IMR-90 (cell line): ENCODE measurements around the gene AGAP1. TPM values are rescaled to one million over a fixed set of nuclear protein-coding genes. Genes with fewer than 3 reads are reported as not detected.

ENCODE experiments used
- ATAC-seq: fragments of 200-7000 bp; cut with Tn5 transposase; 2 replicates; pipeline ENCODE4 v1.9.1; 2020; ENCODE audit warnings: low read depth, mild to moderate bottlenecking, moderate library complexity
- BruUV-seq: library from RNA; stranded (reverse); fragments of 400-500 nt; replicated peaks from 2 replicates; lab custom pipeline; 2021; lab: Mats Ljungman, UMichigan
- CTCF ChIA-PET: fragments of 300-600 bp; formaldehyde crosslinking; extraction: SDS; loops from one replicate; lab custom pipeline; 2021; ENCODE audit warnings: antibody characterized with exemption; lab: Yijun Ruan, JAX
- POLR2A ChIA-PET: fragments of 300-600 bp; sonication (Branson Sonifier 250); formaldehyde crosslinking; loops from one replicate; lab custom pipeline; 2022; ENCODE audit warnings: antibody characterized with exemption; ENCODE audit not compliant: unreplicated experiment; lab: Charles Lee
- DNase-seq: peaks from one replicate; pipeline ENCODE4 v3.0.0; 2013
- H2AFZ ChIP-seq: replicated peaks from 2 replicates; pipeline ENCODE3; 2013; ENCODE audit warnings: low read length, mild to moderate bottlenecking; ENCODE audit not compliant: poor library complexity
- H2AK5ac ChIP-seq: 2 replicates; pipeline ENCODE4 v1.6.1; 2013; ENCODE audit warnings: low read depth, low read length, inconsistent platforms
- H2AK9ac ChIP-seq: replicated peaks from 2 replicates; pipeline ENCODE3; 2013; ENCODE audit warnings: mild to moderate bottlenecking, low read depth, low read length, moderate library complexity; ENCODE audit not compliant: poor library complexity
- H2BK120ac ChIP-seq: 2 replicates; pipeline ENCODE4 v1.6.1; 2013; ENCODE audit warnings: low read depth, low read length, inconsistent platforms
- H2BK15ac ChIP-seq: 3 replicates; pipeline ENCODE4 v1.6.1; 2013; ENCODE audit warnings: low read depth, low read length, inconsistent platforms
- H2BK20ac ChIP-seq: 2 replicates; pipeline ENCODE4 v1.6.1; 2013; ENCODE audit warnings: low read depth, mild to moderate bottlenecking, inconsistent platforms, low read length, moderate library complexity
- H2BK5ac ChIP-seq: 2 replicates; pipeline ENCODE4 v1.6.1; 2013; ENCODE audit warnings: mild to moderate bottlenecking, low read depth, low read length, inconsistent platforms; ENCODE audit not compliant: poor library complexity, severe bottlenecking
- H3K14ac ChIP-seq: replicated peaks from 2 replicates; pipeline ENCODE4 v1.6.1; 2013; ENCODE audit warnings: low read depth, low read length, inconsistent platforms
- H3K18ac ChIP-seq: 2 replicates; pipeline ENCODE4 v1.6.1; 2013; ENCODE audit warnings: low read depth, low read length, control low read depth
- H3K23ac ChIP-seq: 2 replicates; pipeline ENCODE4 v1.6.1; 2013; ENCODE audit warnings: low read depth, low read length, inconsistent platforms
- H3K27ac ChIP-seq: 2 replicates; pipeline ENCODE4 v1.5.1; 2013; ENCODE audit warnings: mild to moderate bottlenecking, control low read depth, low read length; ENCODE audit not compliant: insufficient read depth
- H3K27me3 ChIP-seq: 2 replicates; pipeline ENCODE4 v1.6.1; 2013; ENCODE audit warnings: low read length; ENCODE audit not compliant: control insufficient read depth, insufficient read depth
- H3K36me3 ChIP-seq: 2 replicates; pipeline ENCODE4 v1.6.1; 2013; ENCODE audit warnings: low read length, mixed read lengths; ENCODE audit not compliant: control insufficient read depth, insufficient read depth
- H3K4ac ChIP-seq: 2 replicates; pipeline ENCODE4 v1.6.1; 2013; ENCODE audit warnings: low read depth, low read length, inconsistent platforms
- H3K4me1 ChIP-seq: 2 replicates; pipeline ENCODE4 v1.6.1; 2013; ENCODE audit warnings: low read length, mixed read lengths; ENCODE audit not compliant: control insufficient read depth, insufficient read depth
- H3K4me2 ChIP-seq: 2 replicates; pipeline ENCODE4 v1.6.1; 2013; ENCODE audit warnings: low read depth, mild to moderate bottlenecking, control low read depth, low read length, moderate library complexity
- H3K4me3 ChIP-seq: 2 replicates; pipeline ENCODE4 v1.5.1; 2013; ENCODE audit warnings: low read depth, mild to moderate bottlenecking, control low read depth, low read length, moderate library complexity; ENCODE audit not compliant: insufficient read depth
- H3K56ac ChIP-seq: 2 replicates; pipeline ENCODE4 v1.6.1; 2013; ENCODE audit warnings: low read length, inconsistent platforms; ENCODE audit not compliant: insufficient read depth; ENCODE audit errors: extremely low read depth
- H3K79me1 ChIP-seq, 2 experiments: 2 replicates each; pipeline ENCODE4 v1.6.1; 2013; ENCODE audit warnings: low read length in 2 of 2, inconsistent platforms in 1 of 2, low read depth in 1 of 2
- H3K9ac ChIP-seq: 2 replicates; pipeline ENCODE4 v1.6.1; 2013; ENCODE audit warnings: low read depth, low read length, control low read depth
- H3K9me1 ChIP-seq: 2 replicates; pipeline ENCODE4 v1.6.1; 2013; ENCODE audit warnings: low read length, inconsistent platforms; ENCODE audit not compliant: insufficient read depth
- H3K9me3 ChIP-seq: 2 replicates; pipeline ENCODE4 v1.6.1; 2013; ENCODE audit warnings: low read length; ENCODE audit not compliant: control insufficient read depth, insufficient read depth
- H4K20me1 ChIP-seq: 2 replicates; pipeline ENCODE4 v1.6.1; 2013; ENCODE audit warnings: low read length, inconsistent platforms; ENCODE audit not compliant: insufficient read depth
- H4K5ac ChIP-seq: 2 replicates; pipeline ENCODE4 v1.6.1; 2013; ENCODE audit warnings: mild to moderate bottlenecking, low read depth, low read length, control low read depth
- H4K8ac ChIP-seq, 2 experiments: 2 replicates each; pipeline ENCODE4 v1.6.1; 2013; ENCODE audit warnings: low read depth in 2 of 2, low read length in 2 of 2, control low read depth in 1 of 2, inconsistent platforms in 1 of 2
- H4K91ac ChIP-seq: 2 replicates; pipeline ENCODE4 v1.6.1; 2013; ENCODE audit warnings: low read depth, low read length, inconsistent platforms; ENCODE audit not compliant: insufficient read depth
- MXI1 ChIP-seq: IDR thresholded peaks from 2 replicates; pipeline ENCODE4 v1.6.1; 2012; ENCODE audit warnings: low read depth, mild to moderate bottlenecking, low read length, moderate library complexity, borderline replicate concordance
- NFE2L2 ChIP-seq: fragments of 150-350 bp; IDR thresholded peaks from 2 replicates; pipeline ENCODE4 v1.6.1; 2016; ENCODE audit warnings: low read depth, mild to moderate bottlenecking, low read length
- POLR2A ChIP-seq: IDR thresholded peaks from 2 replicates; pipeline ENCODE4 v1.6.1; 2012; ENCODE audit warnings: mild to moderate bottlenecking, low read depth, low read length
- RAD21 ChIP-seq: IDR thresholded peaks from 2 replicates; pipeline ENCODE4 v1.6.1; 2012; ENCODE audit warnings: low read length, improper control_type of control experiment
- RCOR1 ChIP-seq: IDR thresholded peaks from 2 replicates; pipeline ENCODE4 v1.6.1; 2012; ENCODE audit warnings: mild to moderate bottlenecking, low read length, improper control_type of control experiment; ENCODE audit not compliant: insufficient replicate concordance
- SMC3 ChIP-seq: fragments of 150-350 bp; IDR thresholded peaks from 2 replicates; pipeline ENCODE4 v1.6.1; 2016; ENCODE audit warnings: low read depth, mild to moderate bottlenecking, antibody characterized with exemption, low read length, moderate library complexity
- WGBS, 2 experiments: methylation state at CpG; one replicate each; pipeline versions ENCODE4 v1.1.5 to v1.1.7; 2013; ENCODE audit warnings: missing lambda C conversion rate in 2 of 2; ENCODE audit not compliant: insufficient read length in 1 of 2; ENCODE audit errors: extremely low coverage in 2 of 2; 5-methylcytosine and 5-hydroxymethylcytosine counted together
- dilution Hi-C: fragments of 300-500 bp; cut with HindIII; formaldehyde crosslinking; loops from one replicate; pipeline ENCODE4 v1.14.3; 2018; ENCODE audit warnings: low sequenced_read_pairs; ENCODE audit not compliant: unreplicated experiment
- in situ Hi-C: fragments of 300-500 bp; cut with MboI; formaldehyde crosslinking; loops from 3 replicates; pipeline ENCODE4 v1.14.3; 2019; ENCODE audit warnings: low sequenced_read_pairs, inconsistent platforms, mixed read lengths
- intact Hi-C: fragments of 100-400 bp; cut with micrococcal nuclease; formaldehyde crosslinking; loops from 2 replicates; pipeline ENCODE4 v1.10.0; 2022
- polyA plus RNA-seq, 3 experiments: library from polyadenylated mRNA; depleted of rRNA; stranded (reverse); fragments of >200 nt; gene quantifications; 2 replicates each; pipeline ENCODE4 v1.2.3, GENCODE V29; 2012; ENCODE audit warnings: low replicate concordance in 1 of 3
- total RNA-seq: library from RNA; depleted of rRNA; stranded (reverse); fragments of >200 nt; gene quantifications from 2 replicates; pipeline ENCODE4 v1.2.3, GENCODE V29; 2012
- TF ChIP-seq, protein P1 (sequence below): fragments of 150-350 bp; IDR thresholded peaks from 2 replicates; pipeline ENCODE4 v1.6.1; 2017; ENCODE audit warnings: mild to moderate bottlenecking, antibody characterized with exemption, low read length, low read depth
- TF ChIP-seq, protein P2 (sequence below): fragments of 150-350 bp; IDR thresholded peaks from 2 replicates; pipeline ENCODE4 v1.6.1; 2016; ENCODE audit warnings: low read depth, mild to moderate bottlenecking, low read length, moderate library complexity, borderline replicate concordance

The AGAP1 gene
- total and polyA plus RNA-seq, 2 of the 4 experiments (the other 2 are of a cell fraction): 15.1 to 16.4 TPM

DNA sequence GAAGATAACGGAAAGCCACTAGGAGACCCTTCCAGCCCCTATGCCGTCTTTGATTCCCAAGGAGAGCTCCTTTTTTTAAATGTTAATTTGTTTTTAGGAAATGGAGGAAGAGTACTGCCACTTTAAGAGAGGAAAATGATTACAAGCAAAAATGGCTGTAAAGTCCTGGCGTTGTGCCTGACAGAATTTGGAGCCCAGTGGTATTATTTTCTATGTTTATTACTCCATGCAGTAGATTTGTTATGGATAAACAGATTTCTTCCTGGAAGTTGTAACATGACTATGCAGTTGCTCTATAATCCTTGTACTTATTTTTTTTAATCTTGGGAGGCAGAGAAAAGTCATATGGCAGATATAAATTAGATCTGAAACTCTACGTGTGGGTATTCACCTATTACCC lies 533.0 kb downstream of the AGAP1 start:
- CTCF ChIA-PET: no interaction called here
- Histone ChIP-seq H2BK15ac (no peak overlapping the region), H3K4ac (no peak overlapping the region), H3K18ac (peak overlapping the region; percentile 87; the same call in 1 of the 2 replicates), H4K5ac (peak overlapping the region; percentile 72; the same call in 1 of the 2 replicates), H2AK9ac (no peak overlapping the region), H2BK5ac (no peak overlapping the region), H3K9me1 (no peaks in the 10 kb centered on the region), H2AK5ac (no peak overlapping the region), H3K14ac (no peak overlapping the region), H3K4me1 (peaks cover 9% of the 10 kb centered on the region; the same call in 1 of the 2 replicates), H3K23ac (no peak overlapping the region), H3K79me1 (no peaks in the 10 kb centered on the region), H3K36me3 (no peaks in the 10 kb centered on the region), H3K4me3 (no peak overlapping the region), H4K20me1 (no peaks in the 10 kb centered on the region), H3K27me3 (no peaks in the 10 kb centered on the region), H2BK120ac (0 out of 2 replicates have a peak overlapping the region, but pooled peaks have one; percentile 52), H3K9ac (no peak overlapping the region; the same call in 1 of the 2 replicates), H4K91ac (no peak overlapping the region), H3K27ac (peak overlapping the region; percentile 73; the same call in 1 of the 2 replicates), H3K4me2 (no peak overlapping the region; the same call in 1 of the 2 replicates), H4K8ac (no peak overlapping the region), H2BK20ac (no peak overlapping the region), H3K56ac (no peak overlapping the region; the same call in 1 of the 2 replicates), H2AFZ (no peak overlapping the region), H3K9me3 (no peaks in the 10 kb centered on the region)
- POLR2A ChIA-PET: no interaction called here
- ATAC-seq: peak; percentile 88
- dilution Hi-C loops: no loop called here
- intact Hi-C loops: no loop called here
- in situ Hi-C loops: no loop called here
- BruUV-seq: no TSS peak
- WGBS, 2 experiments: no CpG with 5 or more reads among the region's 4 CpGs
- TF ChIP-seq, protein P1, sequence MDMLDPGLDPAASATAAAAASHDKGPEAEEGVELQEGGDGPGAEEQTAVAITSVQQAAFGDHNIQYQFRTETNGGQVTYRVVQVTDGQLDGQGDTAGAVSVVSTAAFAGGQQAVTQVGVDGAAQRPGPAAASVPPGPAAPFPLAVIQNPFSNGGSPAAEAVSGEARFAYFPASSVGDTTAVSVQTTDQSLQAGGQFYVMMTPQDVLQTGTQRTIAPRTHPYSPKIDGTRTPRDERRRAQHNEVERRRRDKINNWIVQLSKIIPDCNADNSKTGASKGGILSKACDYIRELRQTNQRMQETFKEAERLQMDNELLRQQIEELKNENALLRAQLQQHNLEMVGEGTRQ: no peak
- TF ChIP-seq RCOR1 (no peak), SMC3 (no peak), POLR2A (no peak), RAD21 (no peak), MXI1 (no peak), NFE2L2 (no peak)
- TF ChIP-seq, protein P2, sequence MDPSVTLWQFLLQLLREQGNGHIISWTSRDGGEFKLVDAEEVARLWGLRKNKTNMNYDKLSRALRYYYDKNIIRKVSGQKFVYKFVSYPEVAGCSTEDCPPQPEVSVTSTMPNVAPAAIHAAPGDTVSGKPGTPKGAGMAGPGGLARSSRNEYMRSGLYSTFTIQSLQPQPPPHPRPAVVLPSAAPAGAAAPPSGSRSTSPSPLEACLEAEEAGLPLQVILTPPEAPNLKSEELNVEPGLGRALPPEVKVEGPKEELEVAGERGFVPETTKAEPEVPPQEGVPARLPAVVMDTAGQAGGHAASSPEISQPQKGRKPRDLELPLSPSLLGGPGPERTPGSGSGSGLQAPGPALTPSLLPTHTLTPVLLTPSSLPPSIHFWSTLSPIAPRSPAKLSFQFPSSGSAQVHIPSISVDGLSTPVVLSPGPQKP: no peak
- peak; percentile 33 for DNase-seq
